ENCODE measurements around the gene CUX1.
"Not testable (repeated sequence)": the region's sequence is repeated elsewhere in the genome, so short reads cannot be mapped to it uniquely, and the experiment has no call there.

Gene CUX1

DNA sequence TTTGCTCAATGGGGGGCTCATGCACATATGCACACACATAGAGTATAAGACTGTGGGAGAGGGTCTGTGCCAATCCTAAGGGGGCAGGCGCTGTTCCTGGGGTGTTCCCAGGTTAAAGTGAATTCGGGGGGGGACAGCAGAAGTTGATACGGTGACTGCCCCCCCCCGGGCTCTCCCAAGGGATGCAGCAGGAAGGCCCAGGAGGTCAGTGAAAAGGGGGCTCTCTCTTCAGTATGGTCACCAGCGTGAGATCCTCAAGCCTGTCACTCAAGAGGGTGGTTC is 506.4 kb downstream of the CUX1 start:
- DNase-seq: no peak

DNA sequence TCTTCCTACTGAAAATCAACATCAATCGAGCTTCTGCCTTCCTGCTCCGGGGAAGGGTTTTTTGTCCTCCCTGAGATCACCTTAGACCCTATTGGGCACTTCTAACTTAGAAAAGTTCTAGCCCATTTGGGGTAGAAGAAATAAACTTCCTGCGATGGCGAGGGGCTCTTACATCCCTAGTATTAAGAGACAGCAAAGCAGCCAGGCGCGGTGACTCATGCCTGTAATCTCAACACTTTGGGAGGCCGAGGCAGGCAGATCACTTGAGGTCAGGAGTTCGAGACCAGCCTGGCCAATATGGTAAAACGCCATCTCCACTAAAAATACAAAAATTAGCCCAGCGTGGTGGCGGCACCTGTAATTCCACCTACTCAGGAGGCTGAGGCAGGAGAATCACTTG is 507.7 kb downstream of the CUX1 start:
- not testable (repeated sequence) for DNase-seq

- DNase-seq: no peak
These were observed 508.9 kb downstream of the CUX1 start for GRCh38 chr7:102326157-102326889.

DNA sequence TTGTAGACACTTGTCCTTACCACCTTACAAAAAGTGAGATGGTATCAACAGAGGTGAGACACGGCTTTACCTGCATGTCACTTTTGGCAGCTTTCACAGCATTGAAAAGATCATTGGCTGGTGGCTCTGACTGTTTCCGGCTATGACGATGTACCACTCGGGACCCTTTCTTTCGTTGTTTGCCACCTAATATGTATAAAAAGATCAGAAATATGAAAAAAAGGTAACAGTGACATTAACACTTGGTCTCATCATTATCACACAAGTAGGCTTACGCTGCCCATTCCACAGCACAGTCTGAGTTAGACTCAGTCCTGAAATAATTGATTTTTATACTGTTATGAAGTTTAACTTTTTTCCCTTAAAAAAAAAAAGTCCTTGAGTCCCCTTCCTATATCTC is 509.8 kb downstream of the CUX1 start:
- DNase-seq: not testable (repeated sequence)

GRCh38 chr7:102328863-102329262 is 511.4 kb downstream of the CUX1 start:
- DNase-seq: not testable (repeated sequence)

- not testable (repeated sequence) for DNase-seq
These were observed 511.9 kb downstream of the CUX1 start for GRCh38 chr7:102329366-102329765.

- not testable (repeated sequence) for DNase-seq
These were observed 513.4 kb downstream of the CUX1 start for GRCh38 chr7:102330666-102331460.

Measured in femur (tissue), 1 donor.